Ascending aorta (tissue), 2 donors: Measurements from ENCODE around the gene ZBTB9. TPM values are rescaled to one million over a fixed set of nuclear protein-coding genes. Genes with fewer than 3 reads are reported as not detected.
"Not testable (repeated sequence)": the region's sequence is repeated elsewhere in the genome, so short reads cannot be mapped to it uniquely, and the experiment has no call there.

Experiments
- DNase-seq, 2 donors: peaks; one replicate each; pipeline ENCODE4 v3.0.0-alpha.2; 2019; ENCODE audit warnings: low spot score in 2 of 2
- H3K27ac ChIP-seq, 2 donors: fragments of 200-600 bp; sonication (generic); one replicate each; pipeline ENCODE4 v1.5.1; 2016 to 2017; ENCODE audit warnings: mild to moderate bottlenecking in 1 of 2
- H3K27me3 ChIP-seq: fragments of 200-600 bp; sonication (generic); one replicate; pipeline ENCODE4 v1.5.1; 2017
- H3K36me3 ChIP-seq, 2 donors: fragments of 200-600 bp; sonication (generic); one replicate each; pipeline ENCODE4 v1.5.1; 2016
- H3K4me1 ChIP-seq, 2 donors: fragments of 200-600 bp; sonication (generic); one replicate each; pipeline ENCODE4 v1.5.1; 2016 to 2017; ENCODE audit warnings: mild to moderate bottlenecking in 1 of 2
- H3K4me3 ChIP-seq, 2 donors: fragments of 200-600 bp; sonication (generic); one replicate each; pipeline ENCODE4 v1.5.1; 2016 to 2017; ENCODE audit warnings: mild to moderate bottlenecking in 1 of 2
- H3K9me3 ChIP-seq, 2 donors: fragments of 200-600 bp; sonication (generic); one replicate each; pipeline ENCODE4 v1.5.1; 2016
- CTCF ChIP-seq, 3 experiments: fragments of 200-600 bp in 2 of 3; fragments of 450-650 bp in 1 of 3; sonication (generic) in 2 of 3; IDR thresholded peaks; one replicate each; pipeline ENCODE4 v1.5.1; 2016 to 2019; ENCODE audit warnings: antibody characterized with exemption in 3 of 3, mild to moderate bottlenecking in 1 of 3, moderate library complexity in 1 of 3
- intact Hi-C: fragments of 100-400 bp; cut with DNase I; formaldehyde crosslinking; loops from one replicate; pipeline ENCODE4 v1.15.1; 2023
- total RNA-seq: library from RNA; depleted of rRNA; stranded (reverse); fragments of >200 nt; gene quantifications from one replicate; pipeline ENCODE4 v1.1.0, GENCODE V29; 2016

Gene ZBTB9
- total RNA-seq, 1 donor from 2014 or later, result 45.8 TPM

DNA sequence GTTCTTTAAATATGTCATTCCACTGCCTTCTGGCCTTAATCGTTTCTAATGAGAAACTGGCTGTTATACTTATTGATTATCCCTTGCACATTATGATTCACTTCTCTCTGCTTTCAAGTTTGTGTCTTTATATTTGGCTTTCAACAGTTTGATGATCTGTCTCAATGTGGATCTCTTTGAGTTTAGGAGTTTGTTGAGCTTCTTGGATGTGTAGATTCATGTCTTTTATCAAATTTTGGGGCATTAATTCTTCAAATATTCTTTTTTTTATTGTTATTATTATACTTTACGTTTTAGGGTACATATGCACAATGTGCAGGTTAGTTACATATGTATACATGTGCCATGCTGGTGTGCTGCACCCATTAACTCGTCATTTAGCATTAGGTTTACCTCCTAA, 29.3 kb downstream of the ZBTB9 start:
- Histone ChIP-seq H3K27me3 (no peaks in the 10 kb centered on the region), H3K27ac (no peak overlapping the region), H3K36me3 (no peaks in the 10 kb centered on the region), H3K4me3 (no peak overlapping the region), H3K9me3 (no peaks in the 10 kb centered on the region), H3K4me1 (no peaks in the 10 kb centered on the region)
- TF ChIP-seq CTCF (IDR thresholded peaks at IDR 0.05), result no peak
- intact Hi-C loops, result no loop called here
- DNase-seq, result no peak

GRCh38 chr6:33484673-33485262, 30.4 kb downstream of the ZBTB9 start:
- H3K36me3 ChIP-seq, H3K9me3 ChIP-seq, DNase-seq, H3K27ac ChIP-seq, H3K27me3 ChIP-seq, H3K4me1 ChIP-seq, intact Hi-C loops, H3K4me3 ChIP-seq: not testable (repeated sequence)

- H3K9me3 ChIP-seq, DNase-seq, H3K36me3 ChIP-seq, H3K27ac ChIP-seq, H3K4me1 ChIP-seq, H3K27me3 ChIP-seq, intact Hi-C loops, H3K4me3 ChIP-seq: not testable (repeated sequence)
Observed at GRCh38 chr6:33485680-33486079, 31.3 kb downstream of the ZBTB9 start.

GRCh38 chr6:33488339-33488738, 34.0 kb downstream of the ZBTB9 start:
- intact Hi-C loops, result no loop called here
- Histone ChIP-seq H3K4me1 (no peaks in the 10 kb centered on the region), H3K36me3 (no peaks in the 10 kb centered on the region), H3K27me3 (no peaks in the 10 kb centered on the region), H3K9me3 (no peaks in the 10 kb centered on the region), H3K27ac (no peak overlapping the region), H3K4me3 (no peak overlapping the region)
- TF ChIP-seq CTCF (IDR thresholded peaks at IDR 0.05), result no peak
- no peak for DNase-seq

DNA sequence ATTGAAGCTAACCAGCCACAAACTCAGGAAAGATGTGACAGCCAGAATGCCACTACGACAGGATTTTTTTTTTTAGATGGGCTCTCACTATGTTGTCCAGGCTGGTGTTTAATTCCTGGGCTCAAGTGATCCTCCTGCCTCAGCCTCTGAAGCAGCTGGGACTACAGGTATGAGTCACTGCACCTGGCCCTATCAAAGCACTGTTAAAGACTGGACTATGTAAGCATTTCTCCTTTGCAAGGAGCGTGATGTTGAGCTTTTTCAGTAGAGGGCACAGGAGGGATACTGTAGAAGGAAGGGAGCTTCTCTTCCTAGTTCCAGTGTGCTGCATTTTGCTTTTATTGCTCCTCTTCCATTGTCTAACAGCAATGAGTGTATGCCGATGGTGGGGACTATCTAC, 35.8 kb downstream of the ZBTB9 start:
- Histone ChIP-seq H3K36me3 (no peaks in the 10 kb centered on the region), H3K4me3 (no peak overlapping the region), H3K27me3 (no peaks in the 10 kb centered on the region), H3K4me1 (no peaks in the 10 kb centered on the region), H3K9me3 (no peaks in the 10 kb centered on the region), H3K27ac (no peak overlapping the region)
- DNase-seq, result no peak
- TF ChIP-seq CTCF (IDR thresholded peaks at IDR 0.05), result no peak
- intact Hi-C loops, result no loop called here

DNA sequence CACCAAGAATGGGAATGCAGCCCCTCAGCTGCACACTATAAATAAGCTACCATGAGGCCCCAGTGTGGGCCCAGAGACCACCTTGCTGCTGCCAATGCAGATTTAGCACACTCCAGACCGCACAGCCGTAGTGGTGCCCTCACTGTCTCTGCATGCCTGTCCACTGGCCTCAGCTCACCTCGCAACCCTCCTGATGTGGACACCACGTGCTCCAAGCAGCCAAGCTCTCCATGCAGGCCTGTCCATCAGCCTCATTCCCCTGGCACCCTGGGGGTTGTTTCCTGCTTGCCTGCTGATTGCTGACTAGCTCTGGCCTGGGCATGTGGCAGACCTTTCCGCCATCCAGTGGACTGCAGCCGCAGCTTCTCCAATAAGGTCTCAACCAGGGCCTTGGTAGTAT, 36.2 kb downstream of the ZBTB9 start:
- no peak overlapping the region for H3K4me3 ChIP-seq
- H3K27me3 ChIP-seq, result no peaks in the 10 kb centered on the region
- DNase-seq, result no peak
- intact Hi-C loops, result no loop called here
- no peak overlapping the region for H3K27ac ChIP-seq
- H3K4me1 ChIP-seq, result no peaks in the 10 kb centered on the region
- no peak for TF ChIP-seq CTCF (IDR thresholded peaks at IDR 0.05)
- no peaks in the 10 kb centered on the region for H3K9me3 ChIP-seq
- H3K36me3 ChIP-seq, result no peaks in the 10 kb centered on the region

- intact Hi-C loops, result no loop called here
- H3K36me3 ChIP-seq, result no peaks in the 10 kb centered on the region
- no peak overlapping the region for H3K27ac ChIP-seq
- H3K4me3 ChIP-seq, result no peak overlapping the region
- no peak for DNase-seq
- H3K9me3 ChIP-seq, result no peaks in the 10 kb centered on the region
- TF ChIP-seq CTCF (IDR thresholded peaks at IDR 0.05), result no peak
- no peaks in the 10 kb centered on the region for H3K4me1 ChIP-seq
- no peaks in the 10 kb centered on the region for H3K27me3 ChIP-seq
Observed at GRCh38 chr6:33492093-33492492, 37.7 kb downstream of the ZBTB9 start.
